Right hindlimb (tissue), 1 donor: ENCODE measurements around the gene FAM53B.
A peak's percentile ranks its signal among the peaks of the same experiment; 100 is the strongest.

ENCODE experiments used
- DNase-seq: peaks from one replicate; pipeline ENCODE4 v3.0.0-alpha.2; 2018

Gene FAM53B

DNA sequence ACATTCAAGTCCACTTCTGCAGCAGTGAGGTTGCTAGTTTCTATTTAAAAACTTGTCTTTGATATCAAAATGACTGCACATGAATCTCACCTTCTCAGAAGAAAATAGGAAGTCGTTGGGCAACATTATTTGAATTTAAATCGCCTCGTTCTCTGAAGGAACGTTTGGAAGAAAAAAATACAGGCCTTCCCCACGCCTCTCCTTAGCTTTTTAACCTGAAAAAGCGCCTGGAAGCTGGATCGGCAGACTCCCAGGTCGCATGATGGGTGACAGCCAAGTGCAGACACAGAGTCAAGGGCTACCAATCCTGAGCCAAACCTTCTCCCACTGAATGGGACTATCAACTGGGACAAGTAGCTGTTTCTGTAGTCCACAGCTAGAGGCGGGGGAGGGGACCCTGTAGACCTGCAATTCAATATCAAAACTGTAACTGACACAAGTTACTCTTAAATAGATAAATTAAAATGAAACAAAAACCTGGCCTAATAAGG, 2.2 kb downstream of the FAM53B start:
- DNase-seq = peak; percentile 28

DNA sequence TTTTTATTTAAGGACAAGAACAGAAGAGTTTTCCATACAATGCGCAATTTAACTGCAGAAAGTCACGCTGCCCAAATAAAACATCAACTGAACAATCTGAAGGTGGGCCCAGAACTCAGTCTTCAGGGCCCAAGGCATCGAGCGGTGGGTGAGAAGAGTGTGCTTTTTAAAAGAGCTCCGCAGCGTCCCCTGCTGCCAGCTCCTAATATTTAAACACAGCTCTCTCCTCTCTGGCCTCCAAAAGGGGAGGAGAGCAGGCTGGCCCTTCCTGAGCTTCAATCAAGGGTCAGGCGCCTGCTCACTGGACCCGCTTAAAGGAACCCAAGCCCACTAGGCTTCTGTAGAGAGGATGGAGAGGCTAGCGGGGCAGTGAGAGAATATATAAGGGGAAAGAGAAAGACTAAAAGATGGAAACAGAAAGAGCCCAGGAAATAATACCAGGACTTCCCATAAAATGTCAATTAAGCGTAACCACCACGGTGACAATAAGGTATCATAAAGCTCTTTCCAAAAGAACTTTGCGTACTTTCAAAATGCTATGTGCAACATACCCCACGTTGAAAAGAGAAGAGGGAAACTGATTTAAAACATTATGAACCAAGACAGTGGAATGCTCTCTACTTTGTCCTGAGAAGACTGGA, 2.8 kb downstream of the FAM53B start:
- peak; percentile 91 for DNase-seq

DNA sequence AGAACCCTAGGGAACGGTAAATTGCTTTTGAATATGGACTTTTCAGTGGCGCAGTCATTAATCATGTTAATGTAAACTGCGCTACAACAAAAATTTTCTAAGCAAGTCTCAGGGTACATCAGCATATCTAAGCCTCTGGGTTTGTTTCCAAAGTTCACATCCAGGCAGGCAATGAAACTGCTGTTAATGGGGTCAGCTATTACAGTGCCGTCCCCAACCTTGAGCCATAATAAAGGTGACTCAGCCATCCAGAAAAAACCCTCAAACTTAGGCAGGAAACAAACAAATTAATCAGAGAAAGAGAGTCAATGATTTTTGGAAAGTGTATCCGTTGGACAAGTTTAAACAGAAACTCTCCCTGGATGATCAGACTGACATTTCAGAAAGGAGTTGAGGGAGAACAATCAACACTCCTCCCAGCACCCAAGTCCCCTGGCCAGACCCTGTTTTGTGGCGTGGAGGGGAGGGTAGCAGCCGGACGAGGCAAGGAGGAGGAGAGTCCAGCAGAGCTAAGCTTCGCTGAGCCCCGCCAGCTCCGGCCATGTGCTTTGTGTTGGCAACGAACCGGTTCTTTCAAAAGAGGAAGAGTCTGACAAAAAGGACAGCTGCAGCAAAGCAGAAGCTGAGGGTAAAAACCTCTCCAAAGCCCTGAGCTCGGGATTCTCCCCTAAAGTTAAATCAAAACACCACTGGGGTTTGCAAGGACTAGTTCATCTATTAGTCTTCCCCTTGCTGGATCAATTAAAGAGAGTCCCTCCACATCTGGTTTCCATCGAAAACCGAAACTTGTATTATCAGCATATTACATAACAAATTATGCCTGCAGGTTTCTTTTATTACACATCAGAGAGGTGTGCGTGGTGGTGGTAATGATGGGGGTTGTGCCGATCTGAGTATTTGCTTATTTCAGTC, 3.6 kb downstream of the FAM53B start:
- peak; percentile 87 for DNase-seq

DNA sequence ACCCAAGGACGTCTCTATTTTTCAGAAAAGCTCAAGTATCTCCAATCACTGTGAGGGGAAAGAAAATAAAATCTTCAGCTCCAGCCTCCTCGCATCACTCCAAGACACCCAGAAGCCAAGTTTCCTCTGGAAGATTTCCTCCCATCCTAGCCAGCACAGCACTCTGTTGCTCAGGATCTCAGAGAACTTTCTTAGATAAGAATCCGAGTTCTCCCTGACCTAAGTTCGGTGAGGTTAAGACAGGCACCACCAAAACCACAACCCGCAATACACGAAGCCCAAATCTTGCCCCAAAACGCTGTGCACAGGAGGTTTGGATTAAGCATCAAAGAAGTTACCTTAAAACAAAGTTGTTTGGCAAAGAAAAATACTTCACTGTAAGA, 4.2 kb downstream of the FAM53B start:
- DNase-seq = peak; percentile 80

DNA sequence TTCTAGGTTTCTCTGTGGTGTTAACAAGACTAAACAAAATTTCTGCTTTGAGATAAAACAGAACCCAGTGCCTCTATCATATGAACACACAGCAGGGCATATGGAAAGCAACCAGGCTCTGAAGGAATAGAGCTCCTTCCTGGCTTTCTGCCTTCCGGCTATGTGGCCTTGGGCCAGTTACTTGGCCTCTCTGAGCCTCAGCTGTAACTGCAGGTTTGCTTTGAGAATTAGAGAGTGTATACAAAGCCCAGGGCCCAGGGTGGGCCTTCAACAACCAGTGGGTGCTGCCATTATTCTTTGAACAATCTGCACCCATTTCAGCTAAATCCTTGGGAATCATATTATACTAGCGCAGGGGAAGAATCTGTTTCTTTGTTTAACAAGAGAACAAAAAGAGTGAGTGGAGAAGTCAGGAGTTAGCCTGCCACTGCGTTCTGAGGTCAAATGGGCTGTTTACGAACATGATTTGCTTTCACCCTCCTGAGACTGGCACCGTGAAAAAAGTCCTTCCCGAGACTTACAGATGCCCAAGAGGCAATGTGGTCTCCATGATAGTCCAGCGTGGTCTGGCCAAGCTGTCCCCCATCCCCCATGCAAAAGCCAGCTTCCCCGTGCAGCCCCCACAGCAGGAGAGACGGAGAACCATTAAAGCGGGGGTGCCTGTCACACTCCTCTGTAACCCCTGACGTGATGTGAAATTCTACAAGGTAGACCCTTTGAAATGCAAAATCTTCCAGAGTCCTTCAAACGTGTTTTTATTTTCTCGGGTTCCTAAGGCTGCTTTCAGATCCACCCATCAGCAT, 4.9 kb downstream of the FAM53B start:
- no peak for DNase-seq

DNA sequence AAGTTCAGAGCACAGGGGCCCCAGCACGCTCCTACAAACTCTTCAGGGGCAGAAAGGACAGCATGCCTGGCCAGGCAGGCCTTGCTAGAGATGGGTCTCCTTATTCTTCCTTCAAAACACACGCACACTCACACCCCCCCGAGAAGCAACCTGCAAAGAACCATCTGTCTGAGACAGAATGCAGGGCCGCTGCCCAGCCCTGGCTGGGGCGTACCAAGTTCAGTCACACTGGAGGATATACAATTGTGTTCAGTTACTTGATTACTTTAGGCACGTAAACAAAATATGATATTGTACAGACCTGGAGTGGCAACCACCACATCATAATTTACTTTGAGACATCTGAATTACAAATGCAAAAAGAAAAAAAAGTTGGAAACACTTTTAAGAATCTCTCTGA, 5.7 kb downstream of the FAM53B start:
- no peak for DNase-seq

DNA sequence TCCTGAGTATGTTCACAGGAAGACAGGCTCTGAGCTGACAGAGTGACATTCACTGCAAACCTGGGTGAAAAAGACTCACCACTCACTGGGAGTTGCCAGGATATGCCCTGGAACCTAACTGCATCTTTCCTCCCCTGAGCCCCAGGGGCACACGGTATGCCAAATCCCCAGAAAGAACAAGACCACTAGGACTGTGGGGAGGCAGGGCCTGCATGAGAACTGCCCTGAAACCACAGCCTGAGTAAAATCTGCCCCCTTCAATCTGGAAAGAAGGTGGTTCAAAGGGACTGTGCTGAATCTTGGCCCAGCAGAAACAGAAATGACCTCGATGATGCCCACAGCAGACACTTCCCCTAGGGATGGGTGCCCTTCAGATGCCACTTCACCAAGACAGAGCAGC, 6.5 kb downstream of the FAM53B start:
- DNase-seq = no peak

DNA sequence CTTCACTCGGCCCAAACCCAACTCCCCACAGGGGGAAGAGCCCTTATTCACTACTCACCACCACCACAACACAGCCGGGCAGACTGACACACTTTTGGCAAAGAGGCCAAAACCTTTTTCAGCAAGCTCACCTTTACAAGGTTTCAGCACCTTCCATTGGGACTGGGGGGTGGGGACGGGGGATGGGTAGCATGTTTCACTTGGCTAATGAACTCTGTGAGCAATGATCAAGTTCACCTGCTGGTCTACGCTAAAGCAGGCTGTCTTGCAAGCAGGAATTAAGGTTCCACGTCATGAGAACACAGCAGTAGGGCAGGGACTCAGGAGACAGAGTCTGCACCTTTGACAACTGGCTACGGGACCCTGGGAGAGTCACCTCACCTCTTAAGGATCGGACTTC, 7.0 kb downstream of the FAM53B start:
- no peak for DNase-seq

DNA sequence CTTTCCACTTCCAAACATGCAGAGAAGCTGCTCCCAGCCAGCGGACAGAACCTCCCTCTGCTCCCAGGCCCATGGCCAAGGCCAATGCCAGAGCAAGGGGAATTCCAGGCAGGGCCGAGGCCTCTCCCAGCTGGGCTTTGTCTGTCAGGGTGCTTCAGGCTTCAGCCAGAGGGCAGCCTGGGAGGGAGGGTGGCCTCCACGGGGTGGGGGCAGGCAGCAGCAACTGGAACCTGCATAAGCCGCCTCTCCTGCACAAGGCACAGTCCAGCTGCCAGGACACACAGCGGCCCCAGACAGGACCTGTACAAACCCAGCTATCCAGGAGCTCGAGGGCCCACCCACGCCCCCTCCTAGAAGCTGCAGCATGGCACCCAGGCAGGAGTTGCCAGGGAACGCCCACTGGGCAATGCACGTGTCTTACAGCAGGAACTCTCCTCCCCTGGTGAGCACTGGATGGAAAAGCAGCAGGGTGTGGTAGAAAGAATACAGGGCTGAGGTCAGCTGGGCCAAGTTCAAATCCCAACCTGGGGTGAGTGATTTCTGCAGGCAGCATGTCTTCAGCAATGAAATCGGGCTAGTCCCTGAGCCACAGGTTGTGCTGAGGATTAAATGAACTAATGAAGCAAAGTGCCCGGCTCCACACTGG, 7.6 kb downstream of the FAM53B start:
- DNase-seq = peak; percentile 86

DNA sequence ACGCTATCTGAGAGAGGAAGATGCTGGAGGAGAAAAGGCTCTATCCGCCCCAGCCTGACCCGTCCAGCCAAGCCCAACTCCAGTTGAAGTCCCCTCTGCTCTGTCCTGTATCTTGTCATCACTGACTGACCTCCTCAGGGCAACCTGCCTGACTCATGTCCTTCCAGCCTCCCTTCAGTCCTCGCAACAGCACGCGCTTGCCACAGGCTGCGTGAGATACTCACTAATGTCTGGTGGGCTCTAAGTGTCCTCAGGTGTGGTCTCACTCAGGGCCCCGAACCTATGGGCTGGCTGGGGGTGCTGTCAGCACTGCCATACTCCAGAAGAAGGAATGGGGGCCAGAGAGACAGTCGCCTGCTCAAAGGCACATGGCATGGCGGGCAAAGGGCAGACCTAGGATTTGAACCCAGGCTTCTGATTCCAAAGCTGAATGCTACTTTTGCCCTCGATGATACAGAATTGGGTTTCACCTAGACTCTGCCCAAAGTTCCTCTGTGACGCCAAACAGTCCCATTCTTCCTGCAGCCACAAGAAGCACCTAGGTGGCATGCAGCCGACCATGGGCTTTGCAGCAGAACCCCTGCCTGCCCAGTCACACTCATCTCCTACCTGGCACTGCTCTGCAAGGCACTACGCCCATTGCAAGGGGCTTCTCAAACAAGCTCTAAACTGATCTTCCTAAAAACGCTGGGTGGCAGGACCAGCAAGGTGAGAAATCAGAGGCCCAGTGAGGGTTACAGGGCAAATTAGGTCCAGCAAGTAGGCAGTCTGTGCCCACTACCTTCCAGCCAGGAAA, 8.5 kb downstream of the FAM53B start:
- DNase-seq = no peak

DNA sequence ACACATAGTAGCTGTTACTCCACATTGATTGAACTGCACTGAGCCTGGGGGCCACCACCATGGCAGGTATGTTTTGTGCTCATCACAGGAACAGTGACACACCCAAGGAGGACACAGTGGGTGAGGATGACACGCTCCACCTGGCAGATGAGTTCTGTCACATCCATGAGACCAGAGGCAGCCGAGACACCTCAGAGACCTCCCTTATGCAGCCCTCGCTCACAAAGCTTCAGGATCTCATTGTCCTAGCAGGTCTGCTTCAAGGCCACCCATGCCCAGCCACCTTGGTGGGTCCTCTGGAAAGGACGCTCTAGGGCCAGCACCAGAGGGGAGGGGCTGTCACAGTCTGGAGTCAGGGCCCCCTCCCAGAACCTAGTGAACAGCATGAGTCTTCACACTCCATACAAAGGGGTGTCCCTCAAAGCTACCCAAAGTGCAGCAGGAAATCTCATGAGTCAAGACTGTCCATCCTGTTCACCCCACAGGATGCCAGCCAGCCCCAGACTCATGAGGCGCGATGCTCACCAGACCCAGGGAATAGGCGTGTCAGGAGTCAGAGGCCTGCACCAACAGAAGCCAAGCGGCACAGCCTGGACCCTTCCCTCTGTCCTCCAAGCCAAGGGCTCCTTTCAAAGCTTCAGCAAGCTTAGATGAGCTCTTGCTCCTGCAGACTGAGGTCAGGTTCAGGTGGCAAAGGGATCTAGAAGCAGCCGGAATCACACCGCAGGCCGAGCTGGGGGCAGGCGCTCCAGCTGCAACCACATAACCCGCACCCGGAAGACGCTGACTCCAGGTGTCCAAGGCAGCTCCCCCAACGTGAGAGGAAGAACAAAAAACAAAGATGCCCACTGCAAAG, 9.6 kb downstream of the FAM53B start:
- peak; percentile 19 for DNase-seq

DNA sequence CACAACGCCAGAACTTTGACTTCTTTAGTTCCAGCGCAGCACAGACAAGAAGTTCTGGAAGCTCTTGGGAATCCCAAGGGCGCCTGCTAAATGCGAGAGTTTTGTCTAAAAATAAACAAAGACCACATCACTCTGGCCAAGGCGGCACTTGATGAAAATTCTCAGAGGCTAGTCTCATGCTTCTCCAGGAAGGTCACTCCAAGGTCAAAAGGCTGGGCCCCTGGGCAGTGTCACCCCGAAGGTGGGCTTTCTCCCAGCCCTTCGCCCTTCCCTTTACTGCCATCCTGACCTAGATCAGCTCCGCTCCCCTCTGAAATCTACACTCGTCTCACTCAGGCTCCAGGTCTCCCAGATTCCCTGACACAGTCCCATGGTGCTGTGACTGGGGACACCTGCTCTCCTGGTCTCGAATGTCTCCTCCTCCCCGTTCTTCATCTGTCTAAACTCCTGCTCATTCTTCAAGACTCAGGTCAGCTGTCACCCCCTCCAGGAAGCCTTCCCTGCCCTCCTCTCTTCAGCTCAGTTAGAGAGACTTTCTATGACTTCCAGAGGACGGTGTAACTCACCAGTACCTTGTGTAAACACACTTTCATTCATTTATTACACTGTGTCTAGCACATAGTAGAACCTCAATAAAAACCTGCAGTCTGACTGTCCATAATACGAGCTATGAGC, 10.5 kb downstream of the FAM53B start:
- no peak for DNase-seq

DNA sequence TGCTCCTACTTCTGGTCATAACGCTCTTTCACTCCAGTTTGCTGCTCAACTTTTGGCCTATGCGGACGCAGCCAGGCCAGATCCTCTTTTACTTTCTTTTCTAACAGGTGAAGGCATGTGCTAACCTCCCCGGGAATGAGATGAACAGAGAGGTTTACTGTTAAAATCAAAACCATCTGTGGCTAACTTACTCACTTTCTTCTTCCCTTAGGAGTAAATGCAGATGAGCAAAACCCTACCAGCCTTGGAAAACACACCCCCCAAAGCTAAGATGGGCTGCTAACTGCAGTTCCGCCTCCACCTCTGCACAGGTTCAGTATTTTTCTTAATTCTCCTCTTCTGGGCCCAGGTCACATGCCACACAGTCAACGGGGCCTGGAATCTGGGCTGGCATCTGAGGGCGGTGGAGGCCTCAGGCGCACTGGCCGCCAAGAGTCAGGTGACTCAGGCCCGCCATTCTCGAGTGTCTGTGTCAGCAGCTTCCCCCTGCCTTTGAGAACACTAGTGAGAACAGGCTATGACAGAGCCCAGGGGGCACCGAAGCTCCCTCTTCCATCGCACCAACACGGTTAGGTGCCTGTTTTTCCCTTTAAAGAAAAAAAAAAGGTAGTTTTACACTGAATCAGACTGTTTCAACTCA, 11.1 kb downstream of the FAM53B start:
- peak; percentile 48 for DNase-seq

DNA sequence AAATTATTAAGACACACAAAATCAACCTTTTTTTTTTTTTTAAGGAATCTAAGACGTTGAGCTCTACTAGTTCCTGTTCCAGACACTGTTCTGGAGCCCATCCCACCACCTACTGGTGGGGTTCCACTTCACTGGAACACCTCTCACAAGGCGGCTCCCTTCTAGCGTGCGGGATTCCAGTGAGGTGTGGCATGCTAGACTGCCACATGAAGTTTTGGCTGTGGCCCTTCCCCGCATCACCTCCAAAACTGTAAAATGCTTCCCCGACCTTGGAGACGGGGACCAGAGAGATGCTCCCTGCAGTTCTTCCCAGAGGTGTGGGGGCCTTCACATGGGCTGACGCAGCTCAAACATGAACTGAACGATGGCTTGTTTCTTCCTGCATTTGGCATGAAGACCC, 12.6 kb downstream of the FAM53B start:
- peak; percentile 4 for DNase-seq

DNA sequence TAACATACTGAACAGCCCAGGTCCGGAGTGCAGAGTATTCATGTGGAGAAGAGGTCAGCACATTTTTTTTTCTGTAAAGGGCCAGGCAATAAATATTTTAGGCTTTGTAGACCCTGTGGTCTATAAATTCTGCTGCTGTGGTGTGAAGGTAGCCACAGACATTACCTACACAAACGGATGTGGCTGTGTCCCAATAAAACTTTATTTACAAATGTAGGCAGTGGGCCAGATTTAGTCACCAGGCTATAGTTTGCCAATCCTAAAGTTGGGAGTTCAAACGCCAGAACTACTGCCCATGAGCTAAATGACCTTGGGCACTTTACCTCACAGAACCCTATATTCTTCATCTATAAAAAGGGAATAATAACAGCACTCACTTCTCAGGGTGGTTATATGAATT, 13.4 kb downstream of the FAM53B start:
- no peak for DNase-seq

DNA sequence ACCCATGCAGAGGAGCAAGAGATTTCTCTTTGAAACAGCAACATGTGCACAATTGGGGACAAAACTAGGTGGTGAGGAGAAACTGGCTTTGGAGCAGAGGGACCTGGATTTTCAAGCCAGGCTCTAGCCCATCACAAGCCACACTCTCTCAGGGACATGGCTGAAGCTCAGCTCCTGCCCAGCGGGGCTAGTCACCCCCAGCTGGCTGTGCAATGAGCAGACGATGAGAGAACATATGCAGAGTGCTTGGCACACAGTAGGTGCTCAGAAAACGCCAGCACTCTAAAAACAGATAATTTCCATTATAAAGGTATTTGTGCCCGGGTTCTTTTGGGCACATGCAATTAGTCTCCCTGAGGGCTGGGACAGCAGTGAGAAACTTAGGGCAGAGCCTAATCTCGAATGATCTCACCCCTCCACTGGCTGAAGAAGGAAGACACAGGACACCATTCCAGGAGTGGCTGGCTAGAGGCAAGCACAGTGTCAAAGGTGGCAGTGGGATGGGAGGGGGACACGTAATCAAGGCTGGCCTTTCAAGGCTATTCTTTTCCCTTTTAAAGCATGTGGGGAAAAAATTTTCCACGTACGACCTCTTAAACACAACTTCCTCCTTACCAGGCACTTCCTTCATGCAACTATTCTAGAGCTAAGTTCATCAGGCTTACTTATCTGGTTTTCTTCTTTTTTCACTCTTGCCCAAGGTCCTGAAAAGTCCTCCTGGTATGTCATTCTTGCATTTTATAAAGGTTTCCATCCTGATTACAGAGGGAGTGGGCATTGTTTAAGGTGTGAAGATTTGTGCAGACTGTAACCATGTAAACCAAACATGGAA, 15.1 kb downstream of the FAM53B start:
- peak; percentile 33 for DNase-seq

DNA sequence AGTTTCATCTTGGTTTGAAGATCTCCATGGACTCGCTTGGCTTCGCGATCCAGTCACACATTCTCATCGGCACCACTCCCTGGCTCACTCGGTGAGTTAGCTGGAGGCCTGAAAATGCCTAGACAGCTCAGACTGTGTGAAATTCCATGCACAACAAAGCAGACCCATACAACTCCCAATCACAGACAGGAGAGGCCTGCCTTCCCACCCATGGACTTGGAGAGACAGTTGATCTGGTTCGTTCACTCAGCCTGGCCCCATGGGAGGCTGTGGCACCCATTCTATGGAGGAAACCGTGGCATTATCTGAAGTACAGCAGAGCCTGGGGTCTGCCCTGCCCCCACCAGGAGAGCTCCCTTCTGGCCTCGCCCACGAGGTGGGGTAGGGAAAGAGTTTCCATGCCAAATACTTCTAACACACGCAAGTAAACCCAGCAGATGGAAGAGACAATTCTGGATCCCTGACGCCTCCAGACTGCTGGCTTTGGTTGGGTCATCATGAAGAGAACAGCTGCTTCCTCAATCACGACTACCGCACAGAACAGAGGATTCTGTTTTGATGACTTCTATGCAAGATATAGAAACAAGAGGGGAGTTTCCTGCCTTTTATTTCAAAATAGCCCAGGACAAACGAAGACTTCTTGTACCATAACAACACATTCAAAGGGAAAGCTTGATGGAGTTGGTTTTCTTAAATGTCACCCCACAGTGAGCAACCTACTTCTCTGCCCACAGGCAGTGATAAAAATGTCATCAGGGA, 15.9 kb downstream of the FAM53B start:
- DNase-seq = peak; percentile 74

DNA sequence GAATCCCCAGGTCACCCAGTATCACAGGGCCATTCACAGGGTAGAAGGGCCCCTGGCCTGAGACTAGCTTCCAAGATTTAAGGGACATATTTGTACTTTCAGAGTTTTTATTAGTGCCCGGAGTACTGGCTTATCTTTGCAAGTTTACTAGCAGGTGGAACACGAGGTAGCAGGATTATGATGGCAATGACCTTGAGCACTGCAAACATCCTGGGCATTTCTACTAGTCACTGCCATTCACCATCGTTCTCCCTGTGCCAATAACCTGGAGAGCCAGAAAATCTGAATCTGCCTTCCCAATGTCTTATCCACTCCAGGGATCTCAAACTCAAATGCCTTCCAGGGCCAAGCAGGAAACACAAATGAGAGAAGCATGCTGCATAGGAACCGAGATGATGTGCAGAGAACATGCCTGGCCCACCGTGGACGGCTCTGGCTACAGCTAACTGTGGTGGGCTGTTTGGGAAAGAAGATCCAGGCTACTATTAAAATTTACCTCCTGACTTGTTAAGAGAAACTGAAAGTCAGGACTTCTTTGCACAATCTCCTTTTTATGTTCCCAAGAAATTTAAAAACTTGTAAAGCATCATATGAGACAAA, 16.7 kb downstream of the FAM53B start:
- peak; percentile 11 for DNase-seq
